HepG2 (cell line): ENCODE results near the gene HOXC12. TPM values are rescaled to one million over a fixed set of nuclear protein-coding genes. Genes with fewer than 3 reads are reported as not detected.

ENCODE experiments used
- ATAC-seq: fragments of 200-7000 bp; cut with Tn5 transposase; 3 replicates; pipeline ENCODE4 v1.9.1; 2020; ENCODE audit warnings: mild to moderate bottlenecking, moderate library complexity
- BruUV-seq: library from RNA; stranded (reverse); fragments of 400-500 nt; replicated peaks from 2 replicates; lab custom pipeline; 2021; lab: Mats Ljungman, UMichigan
- CTCF ChIA-PET: fragments of 300-600 bp; formaldehyde crosslinking; extraction: SDS; loops from one replicate; lab custom pipeline; 2021; ENCODE audit warnings: low total read pairs, inconsistent platforms, low intra/inter-chr PET ratio; lab: Yijun Ruan, JAX
- POLR2A ChIA-PET: fragments of 350-600 bp; sonication (Branson Sonifier 250); formaldehyde crosslinking; loops from one replicate; lab custom pipeline; 2020; ENCODE audit warnings: antibody characterized with exemption, inconsistent platforms; lab: Yijun Ruan, JAX
- DNase-seq: peaks from one replicate; pipeline ENCODE4 v3.0.0-alpha.2; 2015; ENCODE audit warnings: low spot score
- FAIRE-seq: peaks from 3 replicates; lab custom pipeline; 2011; peaks lifted over from hg19 to GRCh38; lab: Jason Lieb, UNC
- H2AFZ ChIP-seq: one replicate; pipeline ENCODE4 v1.6.1; 2011; ENCODE audit warnings: low read length, inconsistent platforms
- H3K27ac ChIP-seq: fragments of 300-600 bp; 3 replicates; pipeline ENCODE4 v1.8.0; 2011; ENCODE audit warnings: mixed run types, mild to moderate bottlenecking, mixed read lengths, low read length, inconsistent platforms; ENCODE audit not compliant: insufficient read depth; ENCODE audit errors: extremely low read length
- H3K27me3 ChIP-seq, 2 experiments: fragments of 200-600 bp in 1 of 2; 2 replicates in 1 of 2; 3 replicates in 1 of 2; pipeline versions ENCODE4 v1.6.0 to v1.8.0; 2011; ENCODE audit warnings: low read length in 2 of 2, mild to moderate bottlenecking in 2 of 2, moderate library complexity in 2 of 2, inconsistent platforms in 1 of 2; ENCODE audit not compliant: insufficient read depth in 2 of 2, control insufficient read depth in 1 of 2
- H3K36me3 ChIP-seq, 2 experiments: fragments of 200-600 bp in 1 of 2; replicated peaks in 1 of 2; 2 replicates in 1 of 2; 3 replicates in 1 of 2; pipeline versions ENCODE4 v1.5.1 to v1.8.0; 2011; ENCODE audit warnings: low read length in 2 of 2, inconsistent platforms in 1 of 2; ENCODE audit not compliant: insufficient read depth in 2 of 2, control insufficient read depth in 1 of 2
- H3K4me1 ChIP-seq: 2 replicates; pipeline ENCODE4 v1.5.1; 2012; ENCODE audit warnings: low read length, inconsistent platforms; ENCODE audit not compliant: insufficient read depth
- H3K4me2 ChIP-seq: 2 replicates; pipeline ENCODE4 v1.6.0; 2011; ENCODE audit warnings: low read depth, low read length, inconsistent platforms
- H3K4me3 ChIP-seq, 3 experiments: fragments of 200-600 bp in 1 of 3; sonication (generic), shearing (Covaris generic) in 1 of 3; replicated peaks in 1 of 3; 2 replicates each; pipeline ENCODE4 v1.5.1; 2011 to 2016; ENCODE audit warnings: low read length in 3 of 3, inconsistent platforms in 2 of 3, low read depth in 2 of 3, mild to moderate bottlenecking in 2 of 3, control low read depth in 1 of 3, mixed read lengths in 1 of 3; ENCODE audit not compliant: insufficient read depth in 1 of 3
- H3K79me2 ChIP-seq: one replicate; pipeline ENCODE4 v1.6.1; 2011; ENCODE audit warnings: low read length, inconsistent platforms; ENCODE audit not compliant: insufficient read depth
- H3K9ac ChIP-seq: 2 replicates; pipeline ENCODE4 v1.6.0; 2011; ENCODE audit warnings: mild to moderate bottlenecking, low read depth, low read length, inconsistent platforms; ENCODE audit not compliant: insufficient read depth
- H3K9me3 ChIP-seq: 2 replicates; pipeline ENCODE4 v1.5.1; 2012; ENCODE audit warnings: mild to moderate bottlenecking, low read length
- H4K20me1 ChIP-seq: 2 replicates; pipeline ENCODE4 v1.6.0; 2011; ENCODE audit warnings: inconsistent platforms, mild to moderate bottlenecking, low read length, moderate library complexity; ENCODE audit not compliant: insufficient read depth
- POLR2G ChIP-seq: fragments of 200-400 bp; formaldehyde crosslinking; IDR thresholded peaks from 2 replicates; pipeline ENCODE4 v1.6.1; 2018; ENCODE audit warnings: mild to moderate bottlenecking, low read depth, low read length, moderate library complexity
- RARG ChIP-seq: sonication (generic); formaldehyde crosslinking; IDR thresholded peaks from 2 replicates; pipeline ENCODE4 v1.4.0; 2020; ENCODE audit warnings: low read depth, mild to moderate bottlenecking, missing genetic modification reagents
- RFX1 ChIP-seq: fragments of 450-650 bp; IDR thresholded peaks from 2 replicates; pipeline ENCODE4 v1.6.1; 2017
- SALL2 ChIP-seq: sonication (generic); formaldehyde crosslinking; IDR thresholded peaks from 2 replicates; pipeline ENCODE4 v1.8.1; 2023; ENCODE audit warnings: mild to moderate bottlenecking, missing genetic modification reagents, inconsistent platforms
- SATB2 ChIP-seq: sonication (generic); formaldehyde crosslinking; IDR thresholded peaks from 2 replicates; pipeline ENCODE4 v1.5.0; 2020; ENCODE audit warnings: missing genetic modification reagents
- TAF1 ChIP-seq: sonication (generic); formaldehyde crosslinking; IDR thresholded peaks from 2 replicates; pipeline ENCODE4 v1.4.0; 2020; ENCODE audit warnings: missing genetic modification reagents
- ZIK1 ChIP-seq: sonication (generic); formaldehyde crosslinking; IDR thresholded peaks from 2 replicates; pipeline ENCODE4 v1.5.0; 2020; ENCODE audit warnings: mild to moderate bottlenecking, low read depth, missing genetic modification reagents, borderline replicate concordance
- ZKSCAN1 ChIP-seq: fragments of 150-350 bp; IDR thresholded peaks from 2 replicates; pipeline ENCODE4 v1.6.1; 2014; ENCODE audit warnings: low read length
- ZNF670 ChIP-seq: sonication (generic); formaldehyde crosslinking; IDR thresholded peaks from 2 replicates; pipeline ENCODE4 v1.8.0; 2022; ENCODE audit warnings: mild to moderate bottlenecking, missing genetic modification reagents, borderline replicate concordance
- ZNF766 ChIP-seq: sonication (generic); formaldehyde crosslinking; IDR thresholded peaks from 2 replicates; pipeline ENCODE4 v1.5.0; 2020; ENCODE audit warnings: missing genetic modification reagents, borderline replicate concordance
- ZNF83 ChIP-seq: sonication (generic); formaldehyde crosslinking; IDR thresholded peaks from 2 replicates; pipeline ENCODE4 v1.4.0; 2020; ENCODE audit warnings: missing genetic modification reagents, mild to moderate bottlenecking, borderline replicate concordance
- WGBS: methylation state at CpG from one replicate; pipeline ENCODE4 v1.1.6; 2017; ENCODE audit warnings: low lambda C conversion rate; 5-methylcytosine and 5-hydroxymethylcytosine counted together
- in situ Hi-C: cut with HindIII; loops from 2 replicates; pipeline ENCODE4 v1.10.0; 2017; ENCODE audit warnings: low pct_unique_long_range_greater_than_20kb; ENCODE audit not compliant: extremely low pct_ligation_motif_present
- intact Hi-C: fragments of 100-400 bp; cut with micrococcal nuclease; formaldehyde crosslinking; loops from one replicate; pipeline ENCODE4 v1.10.0; 2022; ENCODE audit not compliant: unreplicated experiment
- polyA plus RNA-seq, 8 experiments: library from polyadenylated mRNA; depleted of rRNA in 3 of 8; stranded (reverse) in 7 of 8; unstranded in 1 of 8; fragments of >200 nt; fragmentation: Illumina TruSeq in 4 of 8; extraction: Trizol in 4 of 8; gene quantifications; 2 replicates each; pipeline versions ENCODE4 v1.2.1 to v1.2.3, GENCODE V29; 2011 to 2016; ENCODE audit warnings: low read depth in 4 of 8, missing spikeins in 1 of 8, mixed read lengths in 1 of 8; ENCODE audit not compliant: insufficient read depth in 1 of 8
- total RNA-seq, 5 experiments: library from RNA; depleted of rRNA; stranded (reverse); fragments of >200 nt; fragmentation: Illumina TruSeq; extraction: Trizol; gene quantifications; 2 replicates each; pipeline ENCODE4 v1.2.3, GENCODE V29; 2016; ENCODE audit warnings: low read depth in 1 of 5
- TF ChIP-seq, protein P1 (sequence below): sonication (generic); formaldehyde crosslinking; IDR thresholded peaks from 2 replicates; pipeline ENCODE4 v1.5.0; 2020; ENCODE audit warnings: mild to moderate bottlenecking, missing genetic modification reagents
- TF ChIP-seq, protein P2 (sequence below): sonication (generic); formaldehyde crosslinking; IDR thresholded peaks from 2 replicates; pipeline ENCODE4 v1.4.0; 2020; ENCODE audit warnings: missing genetic modification reagents
- TF ChIP-seq, protein P3 (sequence below): sonication (generic); formaldehyde crosslinking; IDR thresholded peaks from 2 replicates; pipeline ENCODE4 v1.5.1; 2020; ENCODE audit warnings: missing genetic modification reagents, mild to moderate bottlenecking, borderline replicate concordance

The HOXC12 gene
- total and polyA plus RNA-seq, 2 of the 13 experiments (the other 11 are each of a cell fraction or from before 2014, with no cell fraction given), result not detected

DNA sequence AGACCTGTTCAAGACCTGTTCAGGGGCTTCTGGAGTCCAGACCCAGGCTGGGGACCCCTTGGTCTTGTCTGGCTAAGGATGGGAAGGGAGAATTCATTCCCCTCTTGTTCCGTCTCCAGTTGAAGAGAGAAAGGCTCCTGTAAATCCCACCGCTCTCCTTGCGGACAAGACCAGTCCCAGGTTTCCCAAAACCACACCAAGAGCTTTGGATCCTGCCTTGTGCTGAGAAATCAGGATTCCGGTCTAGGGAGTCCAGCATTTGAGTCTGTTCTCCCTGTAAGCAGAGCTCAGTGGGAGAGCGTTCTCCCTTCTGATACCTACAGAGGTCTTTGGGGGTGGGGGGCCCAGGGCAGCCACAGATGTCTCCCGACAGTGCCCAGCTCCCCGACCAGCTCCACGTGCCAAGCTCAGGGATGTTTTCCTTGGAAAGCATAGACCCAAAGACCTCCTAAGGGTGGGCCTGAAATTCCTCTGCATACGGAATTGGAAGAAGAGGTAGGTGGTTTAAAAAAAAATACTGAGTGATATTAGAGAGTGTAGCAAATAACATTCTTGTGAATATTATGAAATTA lies 14.2 kb upstream of the HOXC12 start:
- WGBS, result 6% methylated on average over 7 of the region's 9 CpGs
- FAIRE-seq (no peak), ATAC-seq (no peak), DNase-seq (no peak)
- no peaks in the 10 kb centered on the region for H3K4me1 ChIP-seq
- in situ Hi-C loops (loop anchor here (25.0 kb wide), 1 partner anchor 153 kb away; no protein-coding TSS in a partner anchor), intact Hi-C loops (no loop called here)
- no peak overlapping the region for H3K27ac ChIP-seq
- ChIA-PET CTCF (no interaction called here), POLR2A (no interaction called here)
- no peaks in the 10 kb centered on the region for H4K20me1 ChIP-seq
- H3K79me2 ChIP-seq, result no peaks in the 10 kb centered on the region
- BruUV-seq, result no TSS peak
- H3K4me2 ChIP-seq, result no peak overlapping the region
- no peaks in the 10 kb centered on the region for H3K9me3 ChIP-seq
- H3K4me3 ChIP-seq, result no peak overlapping the region
- no peaks in the 10 kb centered on the region for H3K36me3 ChIP-seq
- no peak overlapping the region for H3K9ac ChIP-seq
- H2AFZ ChIP-seq, result no peak overlapping the region
- H3K27me3 ChIP-seq, result peaks cover 11 to 88% of the 10 kb centered on the region in 2 experiments
- TF ChIP-seq ZNF83 (CRISPR knock-in tag) (no peak), ZKSCAN1 (no peak), ZNF670 (CRISPR knock-in tag) (no peak), RARG (CRISPR knock-in tag) (no peak), SATB2 (CRISPR knock-in tag) (no peak), ZIK1 (CRISPR knock-in tag) (no peak), ZNF766 (CRISPR knock-in tag) (no peak), TAF1 (CRISPR knock-in tag) (no peak), POLR2G (no peak), SALL2 (CRISPR knock-in tag) (no peak), RFX1 (no peak)
- TF ChIP-seq, protein P1, sequence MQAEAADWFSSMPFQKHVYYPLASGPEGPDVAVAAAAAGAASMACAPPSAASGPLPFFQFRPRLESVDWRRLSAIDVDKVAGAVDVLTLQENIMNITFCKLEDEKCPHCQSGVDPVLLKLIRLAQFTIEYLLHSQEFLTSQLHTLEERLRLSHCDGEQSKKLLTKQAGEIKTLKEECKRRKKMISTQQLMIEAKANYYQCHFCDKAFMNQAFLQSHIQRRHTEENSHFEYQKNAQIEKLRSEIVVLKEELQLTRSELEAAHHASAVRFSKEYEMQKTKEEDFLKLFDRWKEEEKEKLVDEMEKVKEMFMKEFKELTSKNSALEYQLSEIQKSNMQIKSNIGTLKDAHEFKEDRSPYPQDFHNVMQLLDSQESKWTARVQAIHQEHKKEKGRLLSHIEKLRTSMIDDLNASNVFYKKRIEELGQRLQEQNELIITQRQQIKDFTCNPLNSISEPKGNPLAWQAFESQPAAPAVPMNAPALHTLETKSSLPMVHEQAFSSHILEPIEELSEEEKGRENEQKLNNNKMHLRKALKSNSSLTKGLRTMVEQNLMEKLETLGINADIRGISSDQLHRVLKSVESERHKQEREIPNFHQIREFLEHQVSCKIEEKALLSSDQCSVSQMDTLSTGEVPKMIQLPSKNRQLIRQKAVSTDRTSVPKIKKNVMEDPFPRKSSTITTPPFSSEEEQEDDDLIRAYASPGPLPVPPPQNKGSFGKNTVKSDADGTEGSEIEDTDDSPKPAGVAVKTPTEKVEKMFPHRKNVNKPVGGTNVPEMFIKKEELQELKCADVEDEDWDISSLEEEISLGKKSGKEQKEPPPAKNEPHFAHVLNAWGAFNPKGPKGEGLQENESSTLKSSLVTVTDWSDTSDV (CRISPR knock-in tag), result no peak
- TF ChIP-seq, protein P2, sequence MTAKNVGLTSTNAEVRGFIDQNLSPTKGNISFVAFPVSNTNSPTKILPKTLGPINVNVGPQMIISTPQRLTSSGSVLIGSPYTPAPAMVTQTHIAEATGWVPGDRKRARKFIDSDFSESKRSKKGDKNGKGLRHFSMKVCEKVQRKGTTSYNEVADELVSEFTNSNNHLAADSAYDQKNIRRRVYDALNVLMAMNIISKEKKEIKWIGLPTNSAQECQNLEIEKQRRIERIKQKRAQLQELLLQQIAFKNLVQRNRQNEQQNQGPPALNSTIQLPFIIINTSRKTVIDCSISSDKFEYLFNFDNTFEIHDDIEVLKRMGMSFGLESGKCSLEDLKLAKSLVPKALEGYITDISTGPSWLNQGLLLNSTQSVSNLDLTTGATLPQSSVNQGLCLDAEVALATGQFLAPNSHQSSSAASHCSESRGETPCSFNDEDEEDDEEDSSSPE (CRISPR knock-in tag), result no peak
- TF ChIP-seq, protein P3, sequence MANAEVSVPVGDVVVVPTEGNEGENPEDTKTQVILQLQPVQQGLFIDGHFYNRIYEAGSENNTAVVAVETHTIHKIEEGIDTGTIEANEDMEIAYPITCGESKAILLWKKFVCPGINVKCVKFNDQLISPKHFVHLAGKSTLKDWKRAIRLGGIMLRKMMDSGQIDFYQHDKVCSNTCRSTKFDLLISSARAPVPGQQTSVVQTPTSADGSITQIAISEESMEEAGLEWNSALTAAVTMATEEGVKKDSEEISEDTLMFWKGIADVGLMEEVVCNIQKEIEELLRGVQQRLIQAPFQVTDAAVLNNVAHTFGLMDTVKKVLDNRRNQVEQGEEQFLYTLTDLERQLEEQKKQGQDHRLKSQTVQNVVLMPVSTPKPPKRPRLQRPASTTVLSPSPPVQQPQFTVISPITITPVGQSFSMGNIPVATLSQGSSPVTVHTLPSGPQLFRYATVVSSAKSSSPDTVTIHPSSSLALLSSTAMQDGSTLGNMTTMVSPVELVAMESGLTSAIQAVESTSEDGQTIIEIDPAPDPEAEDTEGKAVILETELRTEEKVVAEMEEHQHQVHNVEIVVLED (CRISPR knock-in tag), result no peak
